Urinary bladder (tissue), 4 donors: ENCODE data around the gene PAFAH1B2. TPM values are rescaled to one million over a fixed set of nuclear protein-coding genes. Genes with fewer than 3 reads are reported as not detected.
A peak's percentile ranks its signal among the peaks of the same experiment; 100 is the strongest.

ENCODE experiments used
- DNase-seq: peaks from one replicate; pipeline ENCODE4 v3.0.0-alpha.2; 2015; ENCODE audit errors: extremely low spot score
- H3K27ac ChIP-seq: one replicate; pipeline ENCODE4 v1.5.1; 2013; ENCODE audit warnings: low read depth, mild to moderate bottlenecking, moderate library complexity
- H3K36me3 ChIP-seq: one replicate; pipeline ENCODE4 v1.6.1; 2013; ENCODE audit warnings: mild to moderate bottlenecking, moderate library complexity; ENCODE audit not compliant: insufficient read depth
- H3K4me1 ChIP-seq: one replicate; pipeline ENCODE4 v1.6.1; 2013; ENCODE audit warnings: mild to moderate bottlenecking, moderate library complexity; ENCODE audit not compliant: insufficient read depth
- H3K4me3 ChIP-seq: one replicate; pipeline ENCODE4 v1.5.1; 2013; ENCODE audit warnings: low read depth, low read length
- WGBS: extraction: QIAGEN DNeasy Blood & Tissue Kit; methylation state at CpG from one replicate; pipeline ENCODE4 v1.1.7; 2013; 5-methylcytosine and 5-hydroxymethylcytosine counted together
- polyA plus RNA-seq: library from polyadenylated mRNA; stranded (reverse); fragments of 200-250 nt; gene quantifications from one replicate; pipeline ENCODE4 v1.2.3, GENCODE V29; 2013
- total RNA-seq: library from RNA; depleted of rRNA; stranded (reverse); fragments of >200 nt; gene quantifications from one replicate; pipeline ENCODE4 v1.2.3, GENCODE V29; 2014
- donor health status: healthy with polysubstance abuse.
- donor health status: healthy.

The PAFAH1B2 gene
- 115 TPM for total RNA-seq
- 23.9 TPM for polyA plus RNA-seq

- H3K4me3 ChIP-seq, result peak within 1 kb of the TSS; percentile 78
- no peaks in the 10 kb centered on the region for H3K4me1 ChIP-seq
- H3K36me3 ChIP-seq, result no peaks in the 10 kb centered on the region
- H3K27ac ChIP-seq, result peak within 1 kb of the TSS; percentile 86
- under 1% methylated on average over 48 of the region's 48 CpGs for WGBS
- DNase-seq, result peak; percentile 84
Observed at GRCh38 chr11:117143871-117144476, at the start of gene PAFAH1B2. Gene PAFAH1B2, plus strand, starts transcription at chr11:117144287. Its CDS starts 8,161 bp downstream, at chr11:117152448.

- no peak for DNase-seq
- Histone ChIP-seq H3K4me3 (no peak overlapping the region), H3K27ac (no peak overlapping the region), H3K36me3 (no peaks in the 10 kb centered on the region), H3K4me1 (peaks cover 2% of the 10 kb centered on the region)
- 21% methylated on average over 4 of the region's 4 CpGs for WGBS
Observed at GRCh38 chr11:117094776-117095175, 49.3 kb upstream of the PAFAH1B2 start.

- 31% methylated on average over 9 of the region's 9 CpGs for WGBS
- Histone ChIP-seq H3K4me3 (no peak overlapping the region), H3K36me3 (no peaks in the 10 kb centered on the region), H3K4me1 (peaks cover 2% of the 10 kb centered on the region), H3K27ac (no peak overlapping the region)
- DNase-seq, result no peak
Observed at GRCh38 chr11:117095284-117096161, 48.6 kb upstream of the PAFAH1B2 start.

GRCh38 chr11:117096201-117096991 is 47.7 kb upstream of the PAFAH1B2 start:
- WGBS, result 48% methylated on average over 6 of the region's 6 CpGs
- DNase-seq, result no peak
- Histone ChIP-seq H3K4me3 (no peak overlapping the region), H3K27ac (no peak overlapping the region), H3K4me1 (peaks cover 2% of the 10 kb centered on the region), H3K36me3 (no peaks in the 10 kb centered on the region)

GRCh38 chr11:117097014-117097388 is 47.1 kb upstream of the PAFAH1B2 start:
- no peak for DNase-seq
- 46% methylated on average over 6 of the region's 6 CpGs for WGBS
- H3K36me3 ChIP-seq, result no peaks in the 10 kb centered on the region
- H3K4me1 ChIP-seq, result peaks cover 2% of the 10 kb centered on the region
- no peak overlapping the region for H3K27ac ChIP-seq
- peak overlapping the region; percentile 78 for H3K4me3 ChIP-seq

- 1% methylated on average over 65 of the region's 65 CpGs for WGBS
- peaks cover 2% of the 10 kb centered on the region for H3K4me1 ChIP-seq
- DNase-seq, result no peak
- peak overlapping the region; percentile 78 for H3K4me3 ChIP-seq
- H3K27ac ChIP-seq, result peak overlapping the region; percentile 90
- no peaks in the 10 kb centered on the region for H3K36me3 ChIP-seq
Observed at GRCh38 chr11:117097389-117098268, 46.5 kb upstream of the PAFAH1B2 start.

GRCh38 chr11:117098269-117099232 is 45.5 kb upstream of the PAFAH1B2 start, which contains the start of gene SIK3:
Gene SIK3, minus strand, starts transcription at chr11:117098428. Its CDS starts 13 bp downstream, at chr11:117098415.
- peak; percentile 75 for DNase-seq
- H3K4me3 ChIP-seq, result peak within 1 kb of the TSS; percentile 78
- H3K4me1 ChIP-seq, result peaks cover 2% of the 10 kb centered on the region
- no peaks in the 10 kb centered on the region for H3K36me3 ChIP-seq
- peak within 1 kb of the TSS; percentile 90 for H3K27ac ChIP-seq
- WGBS, result under 1% methylated on average over 75 of the region's 78 CpGs

- no peak overlapping the region for H3K4me3 ChIP-seq
- H3K36me3 ChIP-seq, result no peaks in the 10 kb centered on the region
- peaks cover 2% of the 10 kb centered on the region for H3K4me1 ChIP-seq
- 79% methylated on average over 2 of the region's 2 CpGs for WGBS
- no peak for DNase-seq
- no peak overlapping the region for H3K27ac ChIP-seq
Observed at GRCh38 chr11:117099696-117100095, 44.4 kb upstream of the PAFAH1B2 start.

- H3K4me1 ChIP-seq, result no peaks in the 10 kb centered on the region
- DNase-seq, result no peak
- WGBS, result 88% methylated on average over 3 of the region's 3 CpGs
- H3K36me3 ChIP-seq, result no peaks in the 10 kb centered on the region
- H3K4me3 ChIP-seq, result no peak overlapping the region
- no peak overlapping the region for H3K27ac ChIP-seq
Observed at GRCh38 chr11:117100556-117100955, 43.5 kb upstream of the PAFAH1B2 start.

GRCh38 chr11:117107701-117108590 is 36.1 kb upstream of the PAFAH1B2 start:
- 58% methylated on average over 5 of the region's 5 CpGs for WGBS
- H3K27ac ChIP-seq, result no peak overlapping the region

GRCh38 chr11:117110294-117110950 is 33.7 kb upstream of the PAFAH1B2 start:
- Histone ChIP-seq H3K4me1 (no peaks in the 10 kb centered on the region), H3K27ac (no peak overlapping the region), H3K4me3 (no peak overlapping the region), H3K36me3 (no peaks in the 10 kb centered on the region)
- DNase-seq, result no peak
- WGBS, result 94% methylated on average over 39 of the region's 39 CpGs

More at GRCh38 chr11:117107701-117108590, 36.1 kb upstream of the PAFAH1B2 start:
- no peak overlapping the region for H3K4me3 ChIP-seq
- no peak for DNase-seq
- no peaks in the 10 kb centered on the region for H3K4me1 ChIP-seq
- H3K36me3 ChIP-seq, result no peaks in the 10 kb centered on the region
